ENCODE results near the gene TNRC6C. TPM values are rescaled to one million over a fixed set of nuclear protein-coding genes. Genes with fewer than 3 reads are reported as not detected.

Gene TNRC6C
- total RNA-seq, 1 donor from 2014 or later = 64.7 TPM

DNA sequence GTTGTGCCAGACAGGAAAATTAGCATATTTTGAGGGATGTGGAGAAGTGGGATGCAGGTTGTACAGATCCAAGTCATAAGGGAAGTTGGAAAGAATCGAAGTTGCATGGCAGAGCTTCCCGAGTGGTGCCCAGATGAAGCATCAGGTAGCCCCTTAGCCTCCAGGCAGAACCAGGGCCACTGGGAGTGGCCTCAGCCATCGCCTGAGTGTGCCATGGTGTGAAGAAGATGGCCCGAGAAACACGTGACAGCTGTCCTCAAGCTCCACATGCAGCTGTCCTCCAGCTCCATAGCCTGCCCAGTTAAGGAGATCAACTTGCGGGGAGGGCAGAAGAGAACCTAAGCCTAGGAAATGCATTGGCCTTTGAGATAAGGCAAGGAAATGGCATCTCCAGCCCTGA lies 136.5 kb downstream of the TNRC6C start:
- H3K4me1 Mint-ChIP-seq (ENCODE audit: low read depth, unreplicated experiment) = no peaks in the 10 kb centered on the region
- TF ChIP-seq, protein P1, sequence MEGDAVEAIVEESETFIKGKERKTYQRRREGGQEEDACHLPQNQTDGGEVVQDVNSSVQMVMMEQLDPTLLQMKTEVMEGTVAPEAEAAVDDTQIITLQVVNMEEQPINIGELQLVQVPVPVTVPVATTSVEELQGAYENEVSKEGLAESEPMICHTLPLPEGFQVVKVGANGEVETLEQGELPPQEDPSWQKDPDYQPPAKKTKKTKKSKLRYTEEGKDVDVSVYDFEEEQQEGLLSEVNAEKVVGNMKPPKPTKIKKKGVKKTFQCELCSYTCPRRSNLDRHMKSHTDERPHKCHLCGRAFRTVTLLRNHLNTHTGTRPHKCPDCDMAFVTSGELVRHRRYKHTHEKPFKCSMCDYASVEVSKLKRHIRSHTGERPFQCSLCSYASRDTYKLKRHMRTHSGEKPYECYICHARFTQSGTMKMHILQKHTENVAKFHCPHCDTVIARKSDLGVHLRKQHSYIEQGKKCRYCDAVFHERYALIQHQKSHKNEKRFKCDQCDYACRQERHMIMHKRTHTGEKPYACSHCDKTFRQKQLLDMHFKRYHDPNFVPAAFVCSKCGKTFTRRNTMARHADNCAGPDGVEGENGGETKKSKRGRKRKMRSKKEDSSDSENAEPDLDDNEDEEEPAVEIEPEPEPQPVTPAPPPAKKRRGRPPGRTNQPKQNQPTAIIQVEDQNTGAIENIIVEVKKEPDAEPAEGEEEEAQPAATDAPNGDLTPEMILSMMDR (IDR thresholded peaks at IDR 0.05; ENCODE audit: partially characterized antibody, unreplicated experiment) = no peak
- DNase-seq = no peak
- H3K36me3 Mint-ChIP-seq (ENCODE audit: unreplicated experiment) = peaks cover 18% of the 10 kb centered on the region
- peaks cover 3% of the 10 kb centered on the region for H3K27me3 Mint-ChIP-seq (ENCODE audit: unreplicated experiment)
- no peak overlapping the region for H3K27ac Mint-ChIP-seq (ENCODE audit: unreplicated experiment)
- peaks cover 9% of the 10 kb centered on the region for H3K9me3 Mint-ChIP-seq (ENCODE audit: unreplicated experiment)
- no peak overlapping the region for H3K4me3 Mint-ChIP-seq (ENCODE audit: unreplicated experiment)

DNA sequence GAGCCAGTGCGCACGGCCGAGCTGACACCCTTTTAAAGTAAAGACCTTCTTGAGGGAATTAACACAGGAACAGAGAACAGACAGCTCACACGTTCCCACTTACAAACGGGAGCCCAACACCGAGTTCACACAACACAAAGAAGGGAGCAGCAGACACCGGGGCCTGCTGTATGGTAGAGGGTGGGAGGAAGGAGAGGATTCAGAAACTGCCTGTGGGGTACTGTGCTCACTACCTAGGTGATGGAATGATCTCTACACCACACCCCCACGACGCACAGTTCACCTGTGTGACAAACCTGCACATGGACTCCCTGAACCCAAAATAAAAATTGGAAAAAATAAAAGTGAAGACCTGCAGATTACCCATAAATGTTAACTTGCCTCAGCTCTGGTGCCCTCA lies 137.6 kb downstream of the TNRC6C start:
- peaks cover 23% of the 10 kb centered on the region for H3K36me3 Mint-ChIP-seq (ENCODE audit: unreplicated experiment)

DNA sequence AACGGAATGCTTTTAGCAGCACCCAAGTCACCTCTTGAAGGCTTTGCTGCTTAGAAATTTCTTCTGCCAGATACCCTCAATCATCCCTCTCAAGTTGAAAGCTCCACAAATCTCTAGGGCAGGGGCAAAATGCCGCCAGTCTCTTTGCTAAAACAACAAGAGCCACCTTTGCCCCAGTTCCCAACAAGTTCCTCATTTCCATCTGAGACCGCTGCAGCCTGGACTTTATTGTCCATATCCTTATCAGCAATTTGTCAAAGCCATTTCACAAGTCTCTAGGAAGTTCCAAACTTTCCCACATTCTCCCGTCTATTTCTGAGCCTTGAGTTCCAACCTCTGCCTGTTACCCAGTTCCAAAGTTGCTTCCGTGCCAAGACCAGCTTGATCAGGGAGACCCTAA lies 142.6 kb downstream of the TNRC6C start:
- H3K36me3 Mint-ChIP-seq (ENCODE audit: unreplicated experiment) = peaks cover 33% of the 10 kb centered on the region
- no peak for DNase-seq
- peaks cover 5% of the 10 kb centered on the region for H3K27me3 Mint-ChIP-seq (ENCODE audit: unreplicated experiment)
- no peak overlapping the region for H3K27ac Mint-ChIP-seq (ENCODE audit: unreplicated experiment)
- peaks cover 8% of the 10 kb centered on the region for H3K9me3 Mint-ChIP-seq (ENCODE audit: unreplicated experiment)
- no peak overlapping the region for H3K4me3 Mint-ChIP-seq (ENCODE audit: unreplicated experiment)
- H3K4me1 Mint-ChIP-seq (ENCODE audit: low read depth, unreplicated experiment) = no peaks in the 10 kb centered on the region
- TF ChIP-seq, protein P1 (IDR thresholded peaks at IDR 0.05; ENCODE audit: partially characterized antibody, unreplicated experiment) = no peak

More for the DNA sequence above, 137.6 kb downstream of the TNRC6C start:
- no peak overlapping the region for H3K27ac Mint-ChIP-seq (ENCODE audit: unreplicated experiment)
- no peak for DNase-seq
- no peaks in the 10 kb centered on the region for H3K4me1 Mint-ChIP-seq (ENCODE audit: low read depth, unreplicated experiment)
- peaks cover 3% of the 10 kb centered on the region for H3K27me3 Mint-ChIP-seq (ENCODE audit: unreplicated experiment)
- H3K4me3 Mint-ChIP-seq (ENCODE audit: unreplicated experiment) = no peak overlapping the region
- TF ChIP-seq, protein P1 (IDR thresholded peaks at IDR 0.05; ENCODE audit: partially characterized antibody, unreplicated experiment) = no peak
- peaks cover 10% of the 10 kb centered on the region for H3K9me3 Mint-ChIP-seq (ENCODE audit: unreplicated experiment)

DNA sequence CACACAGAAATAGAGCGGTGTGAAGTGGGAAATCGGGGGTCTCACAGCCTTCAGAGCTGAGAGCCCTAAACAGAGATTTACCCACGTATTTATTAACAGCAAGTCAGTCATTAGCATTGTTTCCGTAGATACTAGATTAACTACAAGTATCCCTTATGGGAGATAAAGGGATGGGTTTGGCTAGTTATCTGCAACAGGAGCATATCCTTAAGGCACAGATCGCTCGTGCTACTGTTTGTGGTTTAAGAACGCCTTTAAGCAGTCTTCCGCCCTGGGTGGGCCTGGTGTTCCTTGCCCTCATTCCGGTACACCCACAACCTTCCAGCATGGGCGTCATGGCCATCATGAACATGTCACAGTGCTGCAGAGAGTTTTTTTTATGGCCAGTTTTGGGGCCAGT lies 143.0 kb downstream of the TNRC6C start:
- H3K4me3 Mint-ChIP-seq (ENCODE audit: unreplicated experiment) = no peak overlapping the region
- H3K27me3 Mint-ChIP-seq (ENCODE audit: unreplicated experiment) = peaks cover 5% of the 10 kb centered on the region
- TF ChIP-seq, protein P1 (IDR thresholded peaks at IDR 0.05; ENCODE audit: partially characterized antibody, unreplicated experiment) = no peak
- H3K36me3 Mint-ChIP-seq (ENCODE audit: unreplicated experiment) = peaks cover 33% of the 10 kb centered on the region
- no peaks in the 10 kb centered on the region for H3K4me1 Mint-ChIP-seq (ENCODE audit: low read depth, unreplicated experiment)
- H3K27ac Mint-ChIP-seq (ENCODE audit: unreplicated experiment) = no peak overlapping the region
- DNase-seq = no peak
- peaks cover 8% of the 10 kb centered on the region for H3K9me3 Mint-ChIP-seq (ENCODE audit: unreplicated experiment)

DNA sequence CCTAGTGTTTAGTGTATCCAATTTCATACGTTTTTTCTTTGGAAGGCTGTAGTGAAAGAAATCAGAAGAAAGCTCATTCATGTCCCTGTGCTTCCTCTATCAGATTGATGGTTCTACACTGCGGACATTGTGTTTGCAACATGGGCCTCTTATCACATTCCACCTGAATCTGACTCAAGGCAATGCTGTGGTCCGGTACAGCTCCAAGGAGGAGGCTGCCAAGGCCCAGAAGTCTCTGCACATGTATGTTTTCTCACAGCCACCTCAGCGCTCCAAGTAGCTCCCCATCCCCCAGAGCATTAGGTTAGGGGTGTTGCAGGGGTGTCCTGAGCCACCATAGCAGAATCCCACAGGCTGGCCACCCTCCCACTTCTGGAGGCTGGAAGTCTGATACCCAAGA lies 144.8 kb downstream of the TNRC6C start:
- H3K27ac Mint-ChIP-seq (ENCODE audit: unreplicated experiment) = no peak overlapping the region
- H3K4me3 Mint-ChIP-seq (ENCODE audit: unreplicated experiment) = no peak overlapping the region
- H3K27me3 Mint-ChIP-seq (ENCODE audit: unreplicated experiment) = peaks cover 5% of the 10 kb centered on the region
- peaks cover 29% of the 10 kb centered on the region for H3K36me3 Mint-ChIP-seq (ENCODE audit: unreplicated experiment)
- TF ChIP-seq, protein P1 (IDR thresholded peaks at IDR 0.05; ENCODE audit: partially characterized antibody, unreplicated experiment) = no peak
- no peak for DNase-seq
- H3K9me3 Mint-ChIP-seq (ENCODE audit: unreplicated experiment) = peaks cover 5% of the 10 kb centered on the region
- no peaks in the 10 kb centered on the region for H3K4me1 Mint-ChIP-seq (ENCODE audit: low read depth, unreplicated experiment)
